Type B pancreatic cell (in vitro differentiated cells): Measurements from ENCODE around the gene CCDC51. TPM values are rescaled to one million over a fixed set of nuclear protein-coding genes. Genes with fewer than 3 reads are reported as not detected.

ENCODE experiments used
- DNase-seq: peaks from one replicate; pipeline ENCODE4 v3.0.0; 2021; ENCODE audit warnings: mixed read lengths; ENCODE audit not compliant: unreplicated experiment; ENCODE audit errors: extremely low spot score
- H3K27ac Mint-ChIP-seq: 2 replicates; pipeline ENCODE4 v1.8.0; 2021; ENCODE audit warnings: mild to moderate bottlenecking, mixed read lengths
- H3K27me3 Mint-ChIP-seq: 2 replicates; pipeline ENCODE4 v1.8.0; 2021; ENCODE audit warnings: mixed read lengths
- H3K36me3 Mint-ChIP-seq: 2 replicates; pipeline ENCODE4 v1.8.0; 2021; ENCODE audit warnings: mixed read lengths
- H3K4me1 Mint-ChIP-seq: one replicate; pipeline ENCODE4 v1.8.0; 2021; ENCODE audit warnings: mixed read lengths; ENCODE audit not compliant: unreplicated experiment
- H3K4me3 Mint-ChIP-seq: 2 replicates; pipeline ENCODE4 v1.8.0; 2021; ENCODE audit warnings: mild to moderate bottlenecking, mixed read lengths
- H3K9me3 Mint-ChIP-seq: 2 replicates; pipeline ENCODE4 v1.8.0; 2021; ENCODE audit warnings: mixed read lengths
- CTCF ChIP-seq: fragments of 200-600 bp; sonication (generic); conservative IDR thresholded peaks from 2 replicates; pipeline ENCODE4 v1.5.0; 2021; ENCODE audit warnings: antibody characterized with exemption, mild to moderate bottlenecking
- total RNA-seq: library from RNA; stranded (reverse); gene quantifications from 2 replicates; pipeline ENCODE4 v1.2.1, GENCODE V29; 2021; ENCODE audit warnings: low replicate concordance

CCDC51 gene
- total RNA-seq, 1 donor from 2014 or later: 15.0 TPM

GRCh38 chr3:48451270-48451669 is 11.4 kb upstream of the CCDC51 start:
- Mint-ChIP-seq H3K9me3 (no peaks in the 10 kb centered on the region), H3K4me3 (no peak overlapping the region), H3K27me3 (no peaks in the 10 kb centered on the region), H3K27ac (no peak overlapping the region), H3K4me1 (peaks cover 16% of the 10 kb centered on the region), H3K36me3 (peaks cover 9% of the 10 kb centered on the region)
- TF ChIP-seq CTCF: no peak
- no peak for DNase-seq

GRCh38 chr3:48446425-48447193 is 6.7 kb upstream of the CCDC51 start, which contains the start of gene ATRIP:
ATRIP (plus strand) TSS chr3:48446737; CDS start chr3:48446846, 109 bp downstream.
- Mint-ChIP-seq H3K9me3 (no peaks in the 10 kb centered on the region), H3K36me3 (peaks cover 3% of the 10 kb centered on the region), H3K4me3 (peak within 1 kb of the TSS; percentile 92), H3K27me3 (no peaks in the 10 kb centered on the region), H3K27ac (peak within 1 kb of the TSS; percentile 93), H3K4me1 (peaks cover 25% of the 10 kb centered on the region)
- TF ChIP-seq CTCF: no peak
- DNase-seq: peak; percentile 92

- no peaks in the 10 kb centered on the region for H3K27me3 Mint-ChIP-seq
- peak overlapping the region; percentile 92 for H3K4me3 Mint-ChIP-seq
- no peaks in the 10 kb centered on the region for H3K9me3 Mint-ChIP-seq
- H3K27ac Mint-ChIP-seq: peak overlapping the region; percentile 93
- H3K36me3 Mint-ChIP-seq: peaks cover 3% of the 10 kb centered on the region
- peaks cover 25% of the 10 kb centered on the region for H3K4me1 Mint-ChIP-seq
- TF ChIP-seq CTCF: no peak
- no peak for DNase-seq
Measured at GRCh38 chr3:48446043-48446424, 6.1 kb upstream of the CCDC51 start.

- H3K4me3 Mint-ChIP-seq: peak overlapping the region; percentile 92
- peak overlapping the region; percentile 93 for H3K27ac Mint-ChIP-seq
- H3K27me3 Mint-ChIP-seq: no peaks in the 10 kb centered on the region
- no peaks in the 10 kb centered on the region for H3K9me3 Mint-ChIP-seq
- H3K36me3 Mint-ChIP-seq: peaks cover 3% of the 10 kb centered on the region
- H3K4me1 Mint-ChIP-seq: peaks cover 25% of the 10 kb centered on the region
- DNase-seq: no peak
- TF ChIP-seq CTCF: no peak
Measured at GRCh38 chr3:48445277-48445882, 5.5 kb upstream of the CCDC51 start.

GRCh38 chr3:48441940-48442339 is 2.0 kb upstream of the CCDC51 start:
- H3K4me3 Mint-ChIP-seq: peak overlapping the region; percentile 98
- DNase-seq: no peak
- no peaks in the 10 kb centered on the region for H3K9me3 Mint-ChIP-seq
- H3K36me3 Mint-ChIP-seq: peaks cover 3% of the 10 kb centered on the region
- H3K27me3 Mint-ChIP-seq: no peaks in the 10 kb centered on the region
- no peak for TF ChIP-seq CTCF
- peak overlapping the region; percentile 95 for H3K27ac Mint-ChIP-seq
- H3K4me1 Mint-ChIP-seq: peaks cover 25% of the 10 kb centered on the region
